GM19238 (cell line): Measurements from ENCODE around the gene UROC1.

Source experiments
- DNase-seq: peaks from one replicate; pipeline ENCODE4 v3.0.0; 2011; ENCODE audit warnings: low spot score; ENCODE audit not compliant: insufficient read length

Gene UROC1

GRCh38 chr3:126517291-126517951 is at the start of gene UROC1:
TSS of gene UROC1 (minus strand) at chr3:126517773. CDS start at chr3:126517719, 54 bp downstream.
- DNase-seq, result no peak

- DNase-seq, result no peak
Measured at GRCh38 chr3:126562737-126563276, 45.2 kb upstream of the UROC1 start.

GRCh38 chr3:126558336-126559071 is 40.9 kb upstream of the UROC1 start, which contains the start of gene C3orf22:
TSS of gene C3orf22 (minus strand) at chr3:126558932. CDS start at chr3:126553390, 5,542 bp downstream.
- no peak for DNase-seq

- DNase-seq, result no peak
Measured at GRCh38 chr3:126557761-126558160, 40.2 kb upstream of the UROC1 start.

- no peak for DNase-seq
Measured at GRCh38 chr3:126557415-126557745, 39.8 kb upstream of the UROC1 start.

GRCh38 chr3:126556637-126557414 is 39.3 kb upstream of the UROC1 start:
- no peak for DNase-seq

GRCh38 chr3:126555795-126556636 is 38.4 kb upstream of the UROC1 start:
- DNase-seq, result no peak

GRCh38 chr3:126554560-126555525 is 37.3 kb upstream of the UROC1 start:
- DNase-seq, result no peak

- no peak for DNase-seq
Measured at GRCh38 chr3:126553284-126554084, 35.9 kb upstream of the UROC1 start.

- no peak for DNase-seq
Measured at GRCh38 chr3:126552688-126553283, 35.2 kb upstream of the UROC1 start.

GRCh38 chr3:126551839-126552687 is 34.5 kb upstream of the UROC1 start:
- DNase-seq, result no peak

GRCh38 chr3:126551121-126551838 is 33.7 kb upstream of the UROC1 start:
- DNase-seq, result no peak

GRCh38 chr3:126550488-126551051 is 33.0 kb upstream of the UROC1 start:
- no peak for DNase-seq

- no peak for DNase-seq
Measured at GRCh38 chr3:126549861-126550487, 32.4 kb upstream of the UROC1 start.

- DNase-seq, result no peak
Measured at GRCh38 chr3:126548556-126549466, 31.2 kb upstream of the UROC1 start.
